HG02852 (cell line): Measurements from ENCODE around the gene C1QTNF8.

Source experiments
- ATAC-seq: cut with Tn5 transposase; IDR thresholded peaks from one replicate; pipeline ENCODE4 v1.9.1; 2021; ENCODE audit warnings: mild to moderate bottlenecking, moderate library complexity; ENCODE audit not compliant: unreplicated experiment

Gene C1QTNF8

GRCh38 chr16:1066584-1067172 lies 29.4 kb downstream of the C1QTNF8 start:
- ATAC-seq = no peak

GRCh38 chr16:1065469-1066128 lies 30.4 kb downstream of the C1QTNF8 start:
- no peak for ATAC-seq

DNA sequence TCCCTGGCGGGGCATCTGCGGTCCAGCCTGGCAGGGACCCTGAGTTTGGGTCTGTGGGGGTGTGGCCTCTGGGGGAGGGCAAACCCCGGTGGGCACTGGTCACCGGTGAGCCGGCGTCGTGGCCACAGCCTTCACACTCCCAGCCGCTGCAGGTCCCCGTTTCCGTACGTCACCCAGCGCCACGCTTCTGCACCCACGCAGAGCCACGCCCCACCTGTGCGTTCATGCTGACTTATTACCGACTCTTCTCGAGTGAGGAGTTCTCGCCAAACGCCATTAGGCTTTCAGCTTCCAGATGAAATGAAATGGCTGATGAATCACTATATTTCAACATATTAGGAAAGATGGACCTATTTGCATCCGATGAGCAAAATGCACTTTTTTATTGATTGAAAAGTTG lies 32.3 kb downstream of the C1QTNF8 start:
- no peak for ATAC-seq

DNA sequence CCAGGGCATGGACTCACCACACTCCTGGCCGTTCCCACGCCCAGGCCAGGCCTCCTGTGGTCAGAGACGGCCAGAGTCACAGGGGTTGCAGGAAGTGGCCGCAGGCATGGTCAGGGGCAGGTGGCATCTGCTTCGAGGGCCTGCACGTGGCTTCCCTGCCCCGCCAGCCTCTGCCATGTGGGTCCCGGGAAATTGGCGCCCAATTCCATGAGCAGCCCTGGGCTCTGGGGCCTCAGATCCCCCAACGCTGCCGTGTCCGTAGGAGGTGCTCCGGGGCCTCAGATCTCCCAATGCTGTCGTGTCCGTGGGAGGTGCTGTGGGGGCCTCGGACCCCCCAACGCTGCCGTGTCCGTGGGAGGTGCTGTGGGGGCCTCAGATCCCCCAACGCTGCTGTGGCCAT lies 33.1 kb downstream of the C1QTNF8 start:
- ATAC-seq = no peak

DNA sequence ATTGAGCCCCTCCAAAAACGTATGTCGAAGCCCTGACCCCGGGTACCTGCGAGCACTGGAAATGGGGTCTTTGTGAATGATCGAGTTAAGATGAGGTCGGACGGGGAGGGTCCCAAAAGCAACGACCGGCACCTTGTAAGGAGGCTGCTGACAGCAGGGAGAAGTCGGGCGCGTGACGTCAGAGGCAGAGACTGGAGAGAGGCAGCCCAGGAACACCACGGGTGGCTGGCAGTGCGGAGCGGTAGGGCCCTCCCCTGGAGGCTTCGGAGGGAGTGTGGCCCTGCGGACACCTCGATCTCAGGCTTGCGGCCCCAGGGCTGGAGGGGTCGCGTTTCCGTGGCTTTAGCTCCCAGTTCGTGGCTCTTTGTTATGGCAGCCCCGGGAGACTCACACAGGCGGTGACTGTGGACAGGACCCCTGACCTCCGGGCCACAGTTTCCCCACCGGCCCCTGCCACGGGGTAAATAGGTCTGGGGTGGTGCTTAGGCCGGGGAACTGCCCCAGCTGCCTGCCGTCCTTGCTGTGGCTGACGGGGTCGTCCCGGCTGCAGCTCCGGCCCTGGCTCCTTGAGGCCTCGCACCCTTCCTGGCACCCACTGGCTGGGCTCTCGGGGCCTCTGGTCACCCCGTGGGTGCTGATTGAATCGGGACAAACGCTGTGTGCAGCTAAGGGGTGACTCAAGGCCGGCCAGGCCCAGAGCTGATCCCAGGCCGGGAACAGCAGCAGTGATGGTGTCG lies 34.1 kb downstream of the C1QTNF8 start:
- ATAC-seq = no peak

GRCh38 chr16:1060416-1061340 lies 35.4 kb downstream of the C1QTNF8 start:
- ATAC-seq = no peak

DNA sequence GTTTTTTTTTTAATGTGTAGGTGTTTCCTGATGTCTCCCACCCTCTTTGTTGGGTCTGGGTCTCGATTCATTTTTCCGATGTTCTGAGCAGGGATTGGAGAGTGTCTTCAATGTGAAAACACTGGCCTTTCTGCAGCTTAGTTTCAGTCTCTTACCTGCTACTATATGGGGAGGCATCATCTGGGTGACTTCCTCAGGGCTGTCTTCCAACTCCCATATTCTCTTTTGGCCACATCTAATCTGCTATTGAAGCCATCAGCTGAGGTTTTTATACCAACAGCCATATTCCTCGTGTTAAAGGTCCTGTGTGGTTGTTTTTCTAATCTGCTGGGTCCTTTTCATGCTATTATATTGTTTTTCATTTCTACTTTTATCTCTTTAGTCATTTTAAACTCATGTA lies 36.7 kb downstream of the C1QTNF8 start:
- no peak for ATAC-seq

DNA sequence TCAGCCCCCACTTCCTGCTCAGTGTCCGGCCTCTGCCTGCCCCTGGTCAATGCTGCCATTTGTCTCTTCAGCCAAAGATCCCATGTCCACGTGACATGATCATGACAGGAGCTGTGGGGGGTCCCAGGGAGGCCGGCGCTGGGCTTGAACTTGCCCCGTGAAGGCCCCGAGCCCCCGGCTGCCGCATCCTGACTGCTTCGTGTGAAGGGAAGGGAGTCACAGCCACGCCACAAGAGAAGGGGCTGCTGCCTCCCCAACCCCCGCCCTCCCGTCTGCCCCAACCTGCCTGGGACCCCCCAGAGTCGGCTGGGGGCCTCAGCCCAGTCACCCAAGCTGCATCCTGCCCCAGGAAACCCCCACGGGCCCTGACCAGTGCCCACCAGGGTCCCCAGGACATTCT lies 37.8 kb downstream of the C1QTNF8 start:
- no peak for ATAC-seq

DNA sequence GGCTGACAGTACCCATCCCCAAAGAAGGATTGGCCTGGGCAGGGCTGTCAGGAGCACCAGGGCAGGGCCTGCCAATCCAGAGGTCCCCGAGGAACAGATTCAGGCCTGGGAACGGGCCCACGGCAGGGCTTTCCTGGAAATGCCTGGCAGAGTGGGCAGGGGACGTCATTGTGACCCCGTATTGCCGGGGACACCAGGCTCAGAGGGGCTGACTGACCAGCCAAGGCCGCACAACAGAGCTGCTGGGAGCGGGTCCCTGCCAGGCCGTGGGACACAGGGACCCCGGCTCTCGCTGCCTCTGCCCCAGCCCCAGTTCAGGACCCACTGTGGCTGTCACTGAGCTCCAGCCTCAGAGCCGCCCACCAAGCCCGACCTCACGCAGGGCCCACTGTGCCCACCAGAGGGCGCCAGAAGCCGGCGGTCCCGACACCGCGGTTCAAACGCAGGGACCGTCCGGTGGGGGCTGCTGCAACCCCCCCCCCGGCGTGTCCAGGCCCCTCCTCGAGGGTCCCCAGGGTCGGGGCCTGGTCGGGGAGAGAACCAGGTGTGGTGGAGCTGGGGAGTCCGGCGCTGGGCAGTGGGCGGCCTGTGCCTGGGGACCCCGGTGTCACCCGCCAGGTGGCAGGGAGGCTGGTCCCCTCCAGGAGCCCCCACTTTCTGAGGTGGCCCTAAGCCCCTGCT lies 38.7 kb downstream of the C1QTNF8 start:
- no peak for ATAC-seq

DNA sequence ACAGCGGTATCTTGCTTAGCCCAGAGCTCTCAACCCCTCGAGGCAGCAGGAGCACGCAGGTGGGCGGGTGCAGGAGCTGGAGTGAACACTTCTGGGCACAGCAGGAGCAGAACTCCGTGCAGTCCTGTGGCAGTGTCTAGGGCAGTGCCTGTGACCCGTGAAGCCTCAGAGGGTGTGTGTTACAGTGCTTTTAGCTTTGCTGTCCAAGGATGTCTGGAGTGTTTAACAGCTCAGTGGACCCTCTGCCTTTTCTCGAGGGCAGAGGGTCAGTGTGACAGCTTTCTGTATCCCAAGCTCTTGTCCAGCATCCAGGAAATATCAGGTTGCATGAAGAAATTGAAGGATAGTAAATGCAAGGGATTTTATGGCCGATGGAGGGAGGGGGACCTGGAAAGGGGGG lies 39.8 kb downstream of the C1QTNF8 start:
- ATAC-seq = no peak

DNA sequence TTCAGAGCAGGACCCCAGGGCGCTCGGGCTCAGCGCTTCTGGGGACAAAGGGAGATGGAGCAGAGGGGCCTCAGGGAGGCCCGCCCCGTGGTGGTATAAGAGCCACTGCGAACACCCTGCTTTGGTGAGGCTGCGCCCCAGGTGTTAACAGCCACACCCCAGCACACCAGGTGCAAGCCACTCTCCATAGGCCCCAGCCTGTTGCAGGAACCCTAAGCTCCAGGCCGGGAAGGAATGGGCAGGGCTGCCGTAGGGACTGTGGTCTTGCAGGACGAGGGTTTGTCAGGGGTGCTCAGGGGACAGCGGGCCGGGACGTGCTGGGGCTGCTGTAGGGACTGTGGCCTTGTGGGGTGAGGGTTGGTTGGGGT lies 40.5 kb downstream of the C1QTNF8 start:
- no peak for ATAC-seq

GRCh38 chr16:1054660-1055556 lies 41.1 kb downstream of the C1QTNF8 start:
- ATAC-seq = no peak

GRCh38 chr16:1053700-1054368 lies 42.2 kb downstream of the C1QTNF8 start:
- no peak for ATAC-seq

GRCh38 chr16:1053121-1053521 lies 42.9 kb downstream of the C1QTNF8 start:
- no peak for ATAC-seq

GRCh38 chr16:1052721-1053120 lies 43.3 kb downstream of the C1QTNF8 start:
- no peak for ATAC-seq

GRCh38 chr16:1051446-1051845 lies 44.6 kb downstream of the C1QTNF8 start:
- ATAC-seq = no peak

DNA sequence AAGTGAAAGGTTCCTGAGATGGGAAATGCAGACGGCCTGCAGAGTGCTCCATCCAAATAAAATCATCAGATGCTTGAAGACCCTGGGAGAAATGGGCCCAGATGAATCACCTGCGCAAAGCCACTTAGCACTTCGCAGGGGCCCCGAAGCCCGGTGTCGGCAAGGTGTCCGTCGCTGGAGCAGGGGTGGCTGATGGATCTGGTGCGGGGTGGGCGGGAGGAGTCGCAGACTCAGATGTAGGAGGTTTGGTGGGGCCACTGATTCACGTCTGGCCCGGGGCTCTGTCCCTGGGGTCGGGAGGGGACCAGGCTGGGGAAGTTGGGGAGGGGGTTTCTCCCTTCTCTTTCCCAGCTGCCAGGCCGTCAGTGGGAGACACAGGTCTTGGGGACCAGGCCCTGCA lies 45.1 kb downstream of the C1QTNF8 start:
- no peak for ATAC-seq

DNA sequence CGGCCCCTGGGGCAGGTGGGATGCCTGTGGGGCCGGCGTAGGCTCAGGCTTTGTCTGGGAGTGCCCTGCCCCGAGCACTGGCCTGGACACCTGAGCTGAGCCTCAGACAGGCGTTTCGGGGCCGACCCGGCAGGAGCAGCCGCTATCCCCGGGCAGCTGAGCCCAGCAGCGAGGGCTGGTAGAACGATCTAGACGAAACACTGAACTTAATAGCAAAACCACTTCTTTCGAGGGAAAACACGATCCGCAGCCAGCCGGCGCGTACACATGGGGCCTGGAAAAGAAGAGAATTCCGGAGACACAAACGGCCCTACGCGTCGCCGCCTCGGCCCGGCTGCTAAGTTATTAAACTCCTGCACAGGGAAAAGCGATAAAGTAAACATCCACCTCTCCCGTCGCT lies 45.5 kb downstream of the C1QTNF8 start:
- no peak for ATAC-seq

DNA sequence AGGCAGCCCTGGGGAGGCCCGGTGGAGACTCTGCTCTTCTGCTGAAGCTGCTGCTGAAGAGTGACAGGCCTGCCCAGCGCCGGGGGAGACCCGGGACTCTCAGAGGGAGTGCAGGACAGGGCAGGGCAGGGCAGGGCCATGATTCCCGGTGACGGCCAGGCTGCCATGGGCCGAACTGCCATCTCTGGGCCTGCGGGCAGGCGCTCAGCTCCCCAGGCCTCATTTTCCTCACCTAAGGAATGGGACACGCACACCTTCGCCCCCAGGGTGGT lies 46.1 kb downstream of the C1QTNF8 start:
- ATAC-seq = no peak
